Stimulated activated CD4-positive, alpha-beta T cell treated with anti-CD3 and anti-CD28 coated beads, Interleukin-15, amount 100 ng/mL, for 1 hour (primary cell): ENCODE measurements around the gene CAMKMT.

Source experiments
- DNase-seq, 2 donors: peaks; one replicate each; pipeline ENCODE4 v3.0.0-alpha.2; 2020; ENCODE audit warnings: low read depth in 1 of 2, low spot score in 1 of 2

The CAMKMT gene

GRCh38 chr2:44549099-44549471, 187.3 kb downstream of the CAMKMT start:
- no peak for DNase-seq

- no peak for DNase-seq
Measured at GRCh38 chr2:44549856-44550255, 188.1 kb downstream of the CAMKMT start.

DNA sequence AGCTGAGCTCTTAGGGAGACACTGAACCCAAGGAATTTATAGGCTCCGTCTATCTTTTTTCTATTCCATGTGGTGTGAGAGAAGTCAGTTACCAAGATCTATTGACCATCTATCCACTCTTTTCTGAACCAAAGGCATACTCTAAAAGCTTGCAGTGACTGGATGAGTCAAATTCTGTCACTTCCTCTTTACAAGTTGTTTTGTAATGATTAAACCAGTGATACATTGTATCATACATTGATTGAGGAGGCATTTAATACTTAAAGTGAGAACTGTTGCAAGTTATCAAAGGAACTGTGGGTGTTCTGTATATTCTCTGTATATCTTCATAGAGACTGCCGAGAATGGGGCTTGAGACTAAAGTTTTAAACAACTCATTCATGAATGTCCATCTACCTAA, 188.8 kb downstream of the CAMKMT start:
- DNase-seq, result no peak

- no peak for DNase-seq
Measured at GRCh38 chr2:44551497-44551896, 189.8 kb downstream of the CAMKMT start.

GRCh38 chr2:44553456-44553855, 191.7 kb downstream of the CAMKMT start:
- DNase-seq, result no peak

DNA sequence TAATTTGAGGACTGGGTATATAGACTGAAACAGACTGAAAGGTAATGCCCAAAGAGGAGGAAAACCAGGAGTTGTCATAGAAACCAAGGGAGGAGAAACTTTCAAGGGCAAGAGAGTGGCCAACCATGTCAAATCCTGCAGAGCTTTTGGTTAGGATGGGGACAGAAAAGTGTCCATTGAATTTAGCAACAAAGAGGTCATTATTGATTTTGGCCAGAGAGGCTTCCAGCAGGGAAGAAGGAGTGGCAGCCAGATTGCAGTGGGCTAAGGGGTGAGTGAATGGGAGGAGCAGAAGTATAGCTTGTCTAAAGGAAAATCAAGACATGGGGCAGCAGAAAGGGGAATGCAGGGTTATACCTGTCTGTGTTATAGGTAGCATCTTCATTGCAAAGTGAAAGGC, 194.0 kb downstream of the CAMKMT start:
- DNase-seq, result no peak

DNA sequence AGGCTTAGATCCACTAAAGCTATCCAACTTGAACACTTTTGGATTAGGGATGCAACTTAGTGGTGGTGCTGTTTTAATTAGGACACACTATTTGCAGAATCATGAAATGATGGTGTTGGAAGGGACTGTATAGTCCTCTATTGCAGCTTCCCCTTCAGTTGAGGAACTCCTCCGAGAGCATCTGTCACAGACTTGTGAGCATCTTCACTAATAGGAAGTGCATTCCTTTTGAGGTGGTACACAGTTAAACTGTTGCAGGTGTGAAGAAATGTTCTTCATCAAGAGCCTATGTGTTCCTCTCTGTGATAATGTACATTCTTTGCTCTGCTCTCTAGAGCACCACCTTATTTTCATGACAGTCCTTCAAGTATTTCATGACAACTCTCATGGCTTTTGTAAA, 197.4 kb downstream of the CAMKMT start:
- DNase-seq, result no peak

GRCh38 chr2:44560352-44560751, 198.6 kb downstream of the CAMKMT start:
- peak in 1 of 2 donors; percentile 4 for DNase-seq

DNA sequence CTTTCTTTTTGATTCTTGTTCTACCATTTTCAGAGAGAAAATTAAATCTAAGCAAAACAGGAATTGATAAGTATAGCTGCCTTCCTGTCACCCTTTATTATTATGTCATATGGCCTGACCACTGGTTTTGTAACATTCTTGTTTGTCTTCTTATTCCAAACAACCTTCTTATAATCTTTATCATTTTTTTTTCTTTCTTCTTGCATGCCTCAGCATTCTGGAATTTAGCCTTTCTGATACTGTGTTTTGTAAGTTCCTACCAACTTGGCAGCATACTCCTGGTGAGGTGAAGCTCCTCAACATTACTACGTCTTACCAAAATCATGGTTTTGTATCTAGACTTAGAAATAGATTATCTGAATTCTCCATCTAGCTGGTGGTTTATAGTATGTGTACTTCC, 199.2 kb downstream of the CAMKMT start:
- DNase-seq, result no peak

- no peak for DNase-seq
Measured at GRCh38 chr2:44562737-44563136, 201.0 kb downstream of the CAMKMT start.

DNA sequence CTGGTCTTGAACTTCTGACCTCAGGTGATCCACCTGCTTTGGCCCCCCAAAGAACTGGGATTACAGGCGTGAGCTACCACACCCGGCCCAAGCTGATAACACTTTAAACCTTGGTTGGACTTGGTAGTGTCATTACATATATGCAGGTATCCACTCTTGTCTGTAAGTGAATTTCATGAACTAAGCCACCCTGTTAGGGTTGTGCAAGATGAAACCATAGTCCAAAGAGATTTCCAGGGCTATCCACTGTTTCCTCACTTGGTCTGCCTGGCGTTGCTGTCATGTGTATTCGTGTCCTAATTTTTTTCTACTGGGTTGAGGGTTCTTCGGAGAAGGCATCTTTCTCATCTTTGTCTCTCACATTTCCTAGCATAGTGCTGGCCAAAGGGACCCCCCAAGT, 203.0 kb downstream of the CAMKMT start:
- DNase-seq, result no peak

GRCh38 chr2:44566059-44566458, 204.3 kb downstream of the CAMKMT start:
- no peak for DNase-seq

DNA sequence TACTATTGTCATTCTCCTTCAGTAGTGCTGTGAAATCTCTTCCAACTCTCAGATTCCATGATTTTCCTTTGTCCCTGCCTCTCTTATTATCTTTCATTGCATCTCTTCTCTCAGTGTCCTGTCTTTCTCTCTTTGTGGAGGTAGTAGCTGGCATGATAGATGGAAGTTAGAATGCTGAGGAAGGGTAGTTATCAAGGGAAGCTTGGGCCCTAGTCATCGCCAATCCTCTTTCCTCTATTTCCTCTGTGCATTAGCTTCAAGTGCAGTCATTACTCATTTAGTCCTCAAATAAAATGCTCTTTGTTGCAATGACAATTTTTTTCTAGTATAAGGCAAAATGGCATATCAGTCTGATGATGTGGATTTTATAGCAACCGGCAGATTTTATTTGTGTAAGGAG, 207.7 kb downstream of the CAMKMT start:
- no peak for DNase-seq

- DNase-seq, result no peak
Measured at GRCh38 chr2:44570271-44570670, 208.5 kb downstream of the CAMKMT start.

DNA sequence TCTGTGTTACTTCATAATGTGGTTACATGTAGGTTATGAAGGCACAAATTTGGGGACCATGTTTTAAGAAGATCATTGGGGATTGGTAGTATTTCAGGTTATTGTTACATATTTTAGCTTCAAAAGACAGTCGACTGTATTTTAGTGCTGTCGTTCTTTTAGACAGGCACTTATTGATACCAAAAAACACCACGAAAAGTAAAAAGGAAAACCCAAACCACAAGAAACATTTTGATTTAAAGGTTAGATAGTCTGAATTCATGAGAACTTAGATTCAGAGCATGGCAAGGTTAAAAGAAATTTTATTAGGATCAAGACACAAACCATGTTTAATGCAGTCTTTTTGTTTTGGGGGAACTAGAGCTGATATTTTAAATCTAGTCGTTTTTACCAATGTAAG, 209.0 kb downstream of the CAMKMT start:
- DNase-seq, result no peak

DNA sequence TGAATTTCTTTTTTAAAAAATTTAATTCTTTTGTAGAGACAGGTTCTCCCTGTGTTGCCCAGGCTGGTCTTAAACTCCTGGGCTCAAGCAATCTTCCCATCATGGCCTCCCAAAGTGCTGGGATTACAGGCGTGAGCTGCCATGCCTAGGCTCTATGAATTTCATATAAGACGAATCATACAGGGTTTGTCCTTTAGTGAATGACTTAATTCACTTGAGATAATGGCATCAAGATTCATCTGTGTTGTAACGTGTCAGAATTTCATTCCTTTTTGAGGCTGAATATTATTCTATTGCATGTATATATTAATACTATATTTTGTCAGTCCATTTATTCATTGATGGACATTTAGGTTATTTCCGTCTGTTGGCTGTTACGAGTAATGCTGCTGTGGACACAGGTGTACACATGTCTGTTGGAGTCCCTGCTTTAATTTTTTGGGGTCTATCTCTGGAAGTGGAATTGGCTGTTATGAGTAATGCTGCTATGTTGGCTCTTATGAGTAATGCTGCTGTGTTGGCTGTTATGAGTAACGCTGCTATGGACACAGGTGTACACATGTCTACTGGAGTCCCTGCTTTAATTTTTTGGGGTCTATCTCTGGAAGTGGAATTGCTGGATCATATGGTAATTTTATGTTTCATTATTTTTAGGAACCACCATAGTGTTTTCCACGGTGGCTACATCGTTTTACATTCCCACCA, 210.6 kb downstream of the CAMKMT start:
- no peak for DNase-seq

- no peak for DNase-seq
Measured at GRCh38 chr2:44573996-44574395, 212.2 kb downstream of the CAMKMT start.

DNA sequence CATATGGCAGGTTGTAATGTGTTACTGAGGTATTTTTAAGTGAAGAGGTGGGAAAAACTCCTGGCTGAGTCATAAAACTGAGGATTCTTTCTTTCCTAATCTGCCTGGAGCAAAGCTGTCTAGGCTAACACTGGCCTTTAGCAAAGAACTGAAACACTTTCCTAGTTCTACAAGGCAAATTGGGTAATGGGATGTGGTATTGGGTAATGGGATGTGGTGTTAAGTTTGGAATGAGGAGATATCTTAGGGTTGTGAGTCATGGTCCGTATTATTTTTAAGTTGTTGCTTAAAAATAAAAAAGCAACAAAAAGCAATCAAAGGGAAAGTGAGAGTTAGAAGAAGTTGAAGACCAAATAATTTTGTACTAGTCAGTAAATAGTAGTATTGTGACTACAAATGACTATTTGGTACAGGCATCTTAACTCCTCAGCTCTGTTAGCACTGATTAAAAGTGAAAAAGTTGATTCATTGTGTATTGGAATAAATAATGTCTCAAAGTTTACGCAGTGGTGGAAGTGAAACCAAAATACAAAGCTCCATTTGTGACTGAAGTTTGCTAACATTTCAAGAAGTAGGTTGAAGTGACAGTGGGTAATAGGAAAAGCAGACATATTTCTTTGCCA, 216.8 kb downstream of the CAMKMT start:
- no peak for DNase-seq

DNA sequence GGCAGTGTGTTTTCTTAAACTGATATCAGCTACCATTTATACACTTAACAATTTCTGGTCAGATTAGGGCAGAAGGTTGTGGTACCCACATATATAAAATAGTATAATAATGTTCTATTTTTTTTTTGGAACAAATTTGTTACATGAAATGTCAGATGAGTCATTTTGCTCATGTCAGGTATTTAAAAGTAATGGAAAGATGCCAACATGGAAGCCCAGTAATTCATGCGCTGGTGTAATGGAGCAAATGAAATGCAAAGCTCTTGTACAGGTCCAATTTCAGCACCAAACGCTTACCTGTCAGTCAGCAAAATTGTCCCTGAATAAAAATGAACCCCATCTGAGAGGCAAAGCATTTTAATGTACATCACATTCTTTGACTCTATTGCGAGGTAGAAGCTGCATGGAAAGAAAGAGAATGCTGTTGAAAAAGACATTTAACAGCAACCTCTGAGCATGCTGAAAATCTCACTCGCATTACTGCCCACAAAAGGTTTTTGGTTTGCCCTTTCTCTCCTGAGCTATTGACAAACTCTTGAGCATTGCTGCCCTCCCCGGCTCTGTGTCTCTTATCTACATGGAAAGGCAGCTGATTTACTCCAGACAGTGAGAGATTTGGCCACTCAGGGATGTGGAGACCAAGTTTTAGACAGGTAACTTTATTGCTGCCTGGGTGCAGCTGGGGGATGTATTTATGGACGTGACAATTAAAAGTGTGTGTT, 217.5 kb downstream of the CAMKMT start:
- DNase-seq, result no peak

GRCh38 chr2:44579837-44580230, 218.1 kb downstream of the CAMKMT start:
- no peak for DNase-seq

GRCh38 chr2:44580875-44581515, 219.2 kb downstream of the CAMKMT start:
- DNase-seq, result no peak
